ENCODE results near the gene ADAM21. TPM values are rescaled to one million over a fixed set of nuclear protein-coding genes. Genes with fewer than 3 reads are reported as not detected.

The ADAM21 gene
- total RNA-seq, 2 experiments from 2014 or later, result not detected

DNA sequence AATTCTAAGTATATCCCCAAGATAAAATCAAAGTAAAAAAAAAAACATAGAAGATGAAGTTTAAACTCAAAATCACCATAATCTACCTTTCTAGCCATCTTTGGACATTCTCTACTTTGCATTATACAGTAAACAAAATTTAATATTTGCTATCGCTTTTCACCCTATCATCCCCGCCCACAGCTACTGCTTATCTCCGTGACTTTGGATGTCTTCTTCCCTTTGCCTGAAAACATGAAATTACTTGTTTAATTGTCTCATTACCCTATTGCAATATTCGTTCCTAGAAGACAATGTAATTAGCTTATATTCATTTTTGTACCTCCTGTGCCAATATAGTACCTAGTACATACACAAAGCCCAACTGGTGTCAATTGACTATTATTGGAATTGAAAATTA lies 44.4 kb upstream of the ADAM21 start:
- POLR2A ChIA-PET, result interaction anchor here (0.6 to 0.7 kb wide), 2 partner anchors 10 to 66 kb away, joined by 4 read pairs; no protein-coding TSS in a partner anchor
- intact Hi-C loops (cut with micrococcal nuclease; ENCODE audit: unreplicated experiment), result no loop called here
- CTCF ChIA-PET (ENCODE audit: unreplicated experiment), result no interaction called here

DNA sequence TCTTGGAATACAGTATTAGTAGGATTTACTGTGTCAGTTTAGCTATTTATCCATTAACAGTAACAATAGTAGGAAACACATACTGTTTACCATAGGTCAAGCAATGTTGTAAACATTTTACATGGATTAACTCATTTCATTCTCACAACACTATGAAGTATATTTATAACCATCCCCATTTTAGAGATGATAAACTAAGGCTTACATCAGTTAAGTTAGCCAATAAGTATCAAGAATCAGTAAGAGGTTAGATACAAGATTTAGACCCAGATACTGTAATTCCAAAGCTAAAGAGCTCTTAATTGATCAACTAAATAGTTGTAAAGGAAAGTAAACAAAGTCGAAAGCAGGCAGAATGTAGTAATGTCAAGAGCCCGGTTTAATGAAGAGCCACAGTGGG lies 36.2 kb upstream of the ADAM21 start:
- Histone ChIP-seq H3K27ac (ENCODE audit: low read depth, low read length, poor library complexity, severe bottlenecking) (no peak overlapping the region), H3K36me3 (ENCODE audit: insufficient read depth, low read length) (no peaks in the 10 kb centered on the region), H3K4me1 (ENCODE audit: insufficient read depth, low read length, poor library complexity, severe bottlenecking) (peaks cover 10% of the 10 kb centered on the region), H3K9me2 (ENCODE audit: insufficient read depth, low read length) (no peaks in the 10 kb centered on the region), H2AFZ (ENCODE audit: low read length) (no peak overlapping the region), H3K9me3 (ENCODE audit: low read length) (no peaks in the 10 kb centered on the region), H3K4me3 (ENCODE audit: low read depth, low read length, poor library complexity, severe bottlenecking) (peak overlapping the region; percentile 83), H3K4me2 (ENCODE audit: low read length) (peak overlapping the region; percentile 80), H4K20me1 (ENCODE audit: insufficient read depth, low read length) (no peaks in the 10 kb centered on the region), H3K79me2 (ENCODE audit: insufficient read depth, low read depth, low read length) (no peaks in the 10 kb centered on the region)
- intact Hi-C loops (cut with micrococcal nuclease; ENCODE audit: unreplicated experiment), result loop anchor here (10.0 kb wide), 1 partner anchor 399 kb away; no protein-coding TSS in a partner anchor
- DNase-seq (ENCODE audit: low spot score), result no peak
- ChIA-PET CTCF (ENCODE audit: unreplicated experiment) (no interaction called here), POLR2A (interaction anchor here (0.5 to 0.7 kb wide), 3 partner anchors 15 to 1612 kb away, joined by 3 to 5 read pairs (median 3); no protein-coding TSS in a partner anchor)
- no TSS peak for BruUV-seq (replicated peaks)
- no peak for TF ChIP-seq EZH2phosphoT487 (IDR thresholded peaks at IDR 0.05; ENCODE audit: borderline replicate concordance, low read depth, low read length)
- TF ChIP-seq, protein P1, sequence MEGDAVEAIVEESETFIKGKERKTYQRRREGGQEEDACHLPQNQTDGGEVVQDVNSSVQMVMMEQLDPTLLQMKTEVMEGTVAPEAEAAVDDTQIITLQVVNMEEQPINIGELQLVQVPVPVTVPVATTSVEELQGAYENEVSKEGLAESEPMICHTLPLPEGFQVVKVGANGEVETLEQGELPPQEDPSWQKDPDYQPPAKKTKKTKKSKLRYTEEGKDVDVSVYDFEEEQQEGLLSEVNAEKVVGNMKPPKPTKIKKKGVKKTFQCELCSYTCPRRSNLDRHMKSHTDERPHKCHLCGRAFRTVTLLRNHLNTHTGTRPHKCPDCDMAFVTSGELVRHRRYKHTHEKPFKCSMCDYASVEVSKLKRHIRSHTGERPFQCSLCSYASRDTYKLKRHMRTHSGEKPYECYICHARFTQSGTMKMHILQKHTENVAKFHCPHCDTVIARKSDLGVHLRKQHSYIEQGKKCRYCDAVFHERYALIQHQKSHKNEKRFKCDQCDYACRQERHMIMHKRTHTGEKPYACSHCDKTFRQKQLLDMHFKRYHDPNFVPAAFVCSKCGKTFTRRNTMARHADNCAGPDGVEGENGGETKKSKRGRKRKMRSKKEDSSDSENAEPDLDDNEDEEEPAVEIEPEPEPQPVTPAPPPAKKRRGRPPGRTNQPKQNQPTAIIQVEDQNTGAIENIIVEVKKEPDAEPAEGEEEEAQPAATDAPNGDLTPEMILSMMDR (conservative IDR thresholded peaks at IDR 0.05; ENCODE audit: low read length), result no peak

More for the DNA sequence above, 44.4 kb upstream of the ADAM21 start:
- Histone ChIP-seq H4K20me1 (ENCODE audit: insufficient read depth, low read length) (no peaks in the 10 kb centered on the region), H3K36me3 (ENCODE audit: insufficient read depth, low read length) (no peaks in the 10 kb centered on the region), H3K79me2 (ENCODE audit: insufficient read depth, low read depth, low read length) (no peaks in the 10 kb centered on the region), H3K27ac (ENCODE audit: low read depth, low read length, poor library complexity, severe bottlenecking) (no peak overlapping the region), H3K4me1 (ENCODE audit: insufficient read depth, low read length, poor library complexity, severe bottlenecking) (no peaks in the 10 kb centered on the region), H3K9me2 (ENCODE audit: insufficient read depth, low read length) (no peaks in the 10 kb centered on the region), H3K4me3 (ENCODE audit: low read depth, low read length, poor library complexity, severe bottlenecking) (no peak overlapping the region), H3K9me3 (ENCODE audit: low read length) (no peaks in the 10 kb centered on the region), H3K4me2 (ENCODE audit: low read length) (no peak overlapping the region), H2AFZ (ENCODE audit: low read length) (no peak overlapping the region)
- BruUV-seq (replicated peaks), result no TSS peak
- DNase-seq (ENCODE audit: low spot score), result no peak
- no peak for TF ChIP-seq EZH2phosphoT487 (IDR thresholded peaks at IDR 0.05; ENCODE audit: borderline replicate concordance, low read depth, low read length)
- TF ChIP-seq, protein P1 (conservative IDR thresholded peaks at IDR 0.05; ENCODE audit: low read length), result no peak

DNA sequence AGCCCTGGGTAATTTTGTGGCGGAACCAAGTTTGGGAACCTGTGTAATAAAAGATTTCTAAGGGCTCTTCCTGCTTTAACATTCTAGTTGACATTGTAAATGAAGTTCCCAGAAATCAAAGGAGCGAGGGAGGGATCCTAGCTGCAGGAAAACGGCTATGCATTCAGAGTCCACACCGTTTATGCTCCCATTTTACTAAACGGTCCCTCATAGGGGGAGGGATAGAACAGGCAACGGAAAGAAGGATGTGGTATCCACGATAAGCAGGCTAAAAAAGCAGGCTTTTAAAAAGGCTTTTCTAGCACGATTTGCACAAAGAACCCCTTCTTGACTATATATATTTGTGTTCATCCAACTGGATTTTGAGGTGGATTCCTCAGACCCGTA lies 35.6 kb upstream of the ADAM21 start:
- no peaks in the 10 kb centered on the region for H3K9me2 ChIP-seq (ENCODE audit: insufficient read depth, low read length)
- ChIA-PET CTCF (ENCODE audit: unreplicated experiment) (no interaction called here), POLR2A (interaction anchor here (0.5 to 0.7 kb wide), 2 partner anchors 15 to 263 kb away, joined by 3 to 5 read pairs; no protein-coding TSS in a partner anchor)
- no peaks in the 10 kb centered on the region for H3K79me2 ChIP-seq (ENCODE audit: insufficient read depth, low read depth, low read length)
- no peaks in the 10 kb centered on the region for H3K36me3 ChIP-seq (ENCODE audit: insufficient read depth, low read length)
- no peaks in the 10 kb centered on the region for H3K9me3 ChIP-seq (ENCODE audit: low read length)
- intact Hi-C loops (cut with micrococcal nuclease; ENCODE audit: unreplicated experiment), result loop anchor here (10.0 kb wide), 1 partner anchor 398 kb away; no protein-coding TSS in a partner anchor
- no peak overlapping the region for H3K27ac ChIP-seq (ENCODE audit: low read depth, low read length, poor library complexity, severe bottlenecking)
- peaks cover 10% of the 10 kb centered on the region for H3K4me1 ChIP-seq (ENCODE audit: insufficient read depth, low read length, poor library complexity, severe bottlenecking)
- peak overlapping the region; percentile 83 for H3K4me3 ChIP-seq (ENCODE audit: low read depth, low read length, poor library complexity, severe bottlenecking)
- H2AFZ ChIP-seq (ENCODE audit: low read length), result peak overlapping the region; percentile 87
- no peak for DNase-seq (ENCODE audit: low spot score)
- TF ChIP-seq, protein P1 (conservative IDR thresholded peaks at IDR 0.05; ENCODE audit: low read length), result no peak
- no peak for TF ChIP-seq EZH2phosphoT487 (IDR thresholded peaks at IDR 0.05; ENCODE audit: borderline replicate concordance, low read depth, low read length)
- BruUV-seq (replicated peaks), result TSS peak; percentile 80
- peak overlapping the region; percentile 80 for H3K4me2 ChIP-seq (ENCODE audit: low read length)
- H4K20me1 ChIP-seq (ENCODE audit: insufficient read depth, low read length), result no peaks in the 10 kb centered on the region
